ENCODE measurements around the gene MAGED1.

The MAGED1 gene

GRCh38 chrX:51874123-51874522, 19.3 kb upstream of the MAGED1 start:
- DNase-seq (ENCODE audit: low read depth), result no peak
- H3K4me3 ChIP-seq (ENCODE audit: control insufficient read depth, low read depth, low read length), result no peak overlapping the region
- TF ChIP-seq CTCF (conservative IDR thresholded peaks at IDR 0.05; ENCODE audit: control insufficient read depth, insufficient read depth, low read depth, low read length), result no peak

- H3K4me3 ChIP-seq (ENCODE audit: control insufficient read depth, low read depth, low read length), result no peak overlapping the region
- DNase-seq (ENCODE audit: low read depth), result peak; percentile 35
- TF ChIP-seq CTCF (conservative IDR thresholded peaks at IDR 0.05; ENCODE audit: control insufficient read depth, insufficient read depth, low read depth, low read length), result no peak
Observed at GRCh38 chrX:51876441-51876840, 17.0 kb upstream of the MAGED1 start.

- no peak for TF ChIP-seq CTCF (conservative IDR thresholded peaks at IDR 0.05; ENCODE audit: control insufficient read depth, insufficient read depth, low read depth, low read length)
Observed at GRCh38 chrX:51878056-51878455, 15.4 kb upstream of the MAGED1 start.

DNA sequence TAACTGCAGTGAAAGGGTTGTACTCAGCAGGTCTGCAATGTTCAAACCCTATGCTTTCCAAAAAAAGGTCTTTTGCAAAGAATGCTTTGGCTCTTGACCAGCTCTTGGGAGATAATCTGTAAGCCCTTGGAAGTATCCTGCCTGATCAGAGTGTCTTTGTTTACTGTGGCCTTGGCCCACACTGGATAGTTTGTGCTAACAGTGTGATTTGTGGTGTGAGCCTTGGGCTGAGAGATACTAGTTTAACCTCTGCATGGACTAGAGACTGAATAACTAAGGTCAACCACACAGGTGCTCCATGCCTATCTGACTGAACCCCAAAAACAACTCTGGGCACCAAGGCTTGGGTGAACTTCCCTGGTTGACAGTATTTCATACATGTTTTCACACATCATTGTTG, 3.6 kb upstream of the MAGED1 start:
- H3K4me3 ChIP-seq (ENCODE audit: control insufficient read depth, low read depth, low read length), result no peak overlapping the region
- DNase-seq (ENCODE audit: low read depth), result no peak
- no peak for TF ChIP-seq CTCF (conservative IDR thresholded peaks at IDR 0.05; ENCODE audit: control insufficient read depth, insufficient read depth, low read depth, low read length)

More at GRCh38 chrX:51878056-51878455, 15.4 kb upstream of the MAGED1 start:
- no peak for DNase-seq (ENCODE audit: low read depth)
- H3K4me3 ChIP-seq (ENCODE audit: control insufficient read depth, low read depth, low read length), result no peak overlapping the region

DNA sequence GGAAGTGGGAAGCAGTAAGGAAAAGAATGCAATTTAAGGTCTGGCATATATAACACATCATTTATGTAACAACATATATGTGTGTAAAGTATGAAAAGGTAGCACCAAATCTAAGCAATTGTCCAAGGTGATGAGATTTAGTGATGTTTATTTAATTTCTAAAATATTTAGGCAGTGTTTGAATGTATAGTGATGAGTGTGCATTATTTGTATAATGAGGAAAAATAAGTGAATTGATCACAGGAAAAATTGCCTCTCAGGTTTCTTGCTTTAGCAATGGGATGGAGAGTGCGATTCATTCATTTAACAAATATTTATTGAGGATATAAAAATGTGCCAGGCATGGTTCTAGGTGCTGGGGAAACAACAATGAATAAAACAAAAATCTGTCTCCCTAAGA, 2.2 kb upstream of the MAGED1 start:
- no peak for TF ChIP-seq CTCF (conservative IDR thresholded peaks at IDR 0.05; ENCODE audit: control insufficient read depth, insufficient read depth, low read depth, low read length)
- H3K4me3 ChIP-seq (ENCODE audit: control insufficient read depth, low read depth, low read length), result no peak overlapping the region
- no peak for DNase-seq (ENCODE audit: low read depth)

GRCh38 chrX:51891821-51892551, 1.4 kb upstream of the MAGED1 start:
- no peak for TF ChIP-seq CTCF (conservative IDR thresholded peaks at IDR 0.05; ENCODE audit: control insufficient read depth, insufficient read depth, low read depth, low read length)
- no peak overlapping the region for H3K4me3 ChIP-seq (ENCODE audit: control insufficient read depth, low read depth, low read length)
- DNase-seq (ENCODE audit: low read depth), result peak; percentile 94
